Activated CD4-positive, alpha-beta T cell treated with anti-CD3 and anti-CD28 coated beads, Interleukin-2, Interleukin-4, amounts not matched to agents 100 ng/mL and 50 ng/mL, durations not matched to agents 16 hours and 8 hours (primary cell): ENCODE measurements around the gene UBE4A.

Experiments
- DNase-seq: peaks from one replicate; pipeline ENCODE4 v3.0.0-alpha.2; 2020; ENCODE audit warnings: low spot score

Gene UBE4A

DNA sequence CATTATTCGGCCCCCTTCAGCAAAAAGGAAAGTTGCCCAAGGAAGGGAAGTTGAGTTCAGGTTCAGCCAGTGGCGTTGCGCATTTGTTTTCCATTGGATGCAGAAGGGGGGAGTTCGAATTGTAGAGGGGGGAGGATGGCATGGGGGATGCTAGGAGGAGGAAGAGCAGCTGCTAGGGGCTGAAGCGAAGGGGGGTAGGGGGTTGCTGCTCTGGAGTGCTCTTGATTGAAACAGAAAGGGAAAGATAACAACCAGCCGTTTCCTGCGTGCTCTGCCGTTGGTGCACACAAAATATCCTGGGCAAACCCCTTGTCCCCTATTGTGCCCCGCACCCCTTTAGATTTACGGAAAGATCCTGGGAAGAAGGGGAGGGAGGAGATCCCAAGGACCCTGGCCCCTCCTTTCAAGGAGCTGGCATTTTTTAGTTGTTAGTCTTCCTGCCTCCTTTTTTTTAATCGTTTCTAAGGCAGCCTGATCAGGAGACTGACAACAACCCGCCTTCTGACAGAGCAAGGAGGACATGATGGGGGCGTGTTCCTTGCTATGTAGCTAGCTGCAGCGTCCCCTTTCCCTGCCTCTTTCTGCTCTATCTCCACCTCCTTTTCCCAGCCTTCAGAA lies 79.0 kb downstream of the UBE4A start:
- DNase-seq, result peak; percentile 63

DNA sequence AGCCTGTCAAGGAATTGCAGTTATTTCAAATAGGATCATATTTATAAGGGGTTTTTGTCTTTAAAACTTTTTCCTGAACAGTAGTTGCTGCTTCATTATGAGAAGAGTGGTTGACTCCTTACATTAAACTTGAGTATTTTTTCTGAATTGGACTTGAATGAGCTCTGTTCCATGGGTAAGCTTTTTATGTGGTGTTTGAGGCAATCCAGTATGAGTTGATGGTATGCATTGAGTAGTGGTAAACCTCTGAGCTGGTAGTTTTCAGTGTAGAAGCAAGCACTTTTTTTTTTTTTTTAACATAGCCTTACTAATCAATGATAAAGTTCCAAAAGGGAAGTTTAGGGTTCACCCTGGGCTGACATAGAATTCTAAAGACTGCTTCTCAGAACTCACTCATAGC lies 80.2 kb downstream of the UBE4A start:
- peak; percentile 46 for DNase-seq

DNA sequence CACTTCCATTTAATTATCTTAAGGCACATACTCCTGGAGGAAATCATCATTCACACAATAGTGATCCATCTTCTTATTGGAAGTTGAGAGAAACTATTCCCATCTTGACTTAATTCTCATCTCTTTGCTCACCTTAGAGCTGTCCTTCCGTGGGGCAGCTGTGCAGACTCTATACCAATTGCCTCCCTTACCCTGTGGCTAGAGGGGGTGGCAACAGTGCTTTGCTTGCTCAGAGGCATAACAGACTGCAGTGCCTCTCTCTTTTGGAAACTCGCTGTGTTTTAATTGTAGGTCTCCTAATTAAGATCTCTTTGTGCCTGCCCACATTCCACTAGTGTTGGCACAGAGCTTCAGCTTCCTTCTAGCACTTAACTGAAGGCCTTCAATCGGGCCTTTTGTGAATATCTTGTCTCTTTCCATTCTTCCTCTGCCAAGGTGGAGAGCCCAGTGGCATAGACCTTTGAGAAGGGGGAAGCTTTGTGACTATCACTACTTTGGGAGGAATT lies 82.4 kb downstream of the UBE4A start:
- DNase-seq, result no peak

DNA sequence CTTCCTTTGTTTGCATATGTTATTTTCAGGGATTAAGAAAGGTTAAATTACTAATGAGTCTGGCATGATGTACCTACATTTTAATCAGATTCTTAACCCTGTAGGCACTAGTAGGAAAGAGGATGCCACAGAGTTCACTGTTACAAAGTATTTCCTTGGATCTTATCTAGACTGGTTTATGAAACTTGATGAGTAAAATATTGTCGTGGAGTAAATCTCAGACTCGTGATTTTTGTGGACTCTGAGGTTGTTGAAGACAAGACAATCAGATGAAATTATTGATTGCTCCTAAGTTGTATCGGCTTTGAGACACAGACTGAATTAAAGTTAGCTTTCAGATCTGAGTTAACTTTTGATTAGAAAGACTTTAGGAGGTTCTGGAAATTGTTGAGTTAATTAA lies 82.9 kb downstream of the UBE4A start:
- peak; percentile 52 for DNase-seq

DNA sequence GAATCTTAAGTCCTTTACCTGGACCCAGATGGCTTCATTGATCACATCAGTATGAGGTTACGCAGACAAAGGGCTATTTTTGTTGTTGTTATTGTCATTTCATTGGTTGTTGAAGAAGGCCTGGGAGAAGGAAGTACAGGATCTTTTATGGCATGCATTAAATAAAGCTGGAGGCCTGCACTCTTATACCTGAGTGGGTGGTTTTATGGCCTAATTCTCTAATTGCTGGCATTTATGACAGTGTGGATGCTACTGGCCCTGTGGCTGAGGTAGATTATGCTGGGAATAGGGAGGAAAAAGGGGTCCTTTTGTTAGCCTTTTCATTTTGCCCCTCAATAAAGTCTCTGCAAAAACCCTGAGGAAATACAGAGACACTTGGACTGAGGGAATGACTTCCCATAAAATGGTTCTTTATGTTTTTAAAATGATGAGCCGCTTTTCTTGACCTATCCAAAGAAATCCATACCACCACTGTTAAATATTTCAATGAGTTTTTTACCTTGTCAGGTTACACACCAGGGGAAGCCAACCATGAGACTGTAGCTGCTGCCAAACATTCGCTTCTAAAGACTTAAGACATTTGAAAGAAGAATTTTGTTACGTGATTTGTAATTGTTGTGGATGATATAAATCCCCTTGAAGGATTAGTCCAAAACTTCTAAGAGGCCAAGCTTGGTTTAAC lies 83.6 kb downstream of the UBE4A start:
- no peak for DNase-seq

DNA sequence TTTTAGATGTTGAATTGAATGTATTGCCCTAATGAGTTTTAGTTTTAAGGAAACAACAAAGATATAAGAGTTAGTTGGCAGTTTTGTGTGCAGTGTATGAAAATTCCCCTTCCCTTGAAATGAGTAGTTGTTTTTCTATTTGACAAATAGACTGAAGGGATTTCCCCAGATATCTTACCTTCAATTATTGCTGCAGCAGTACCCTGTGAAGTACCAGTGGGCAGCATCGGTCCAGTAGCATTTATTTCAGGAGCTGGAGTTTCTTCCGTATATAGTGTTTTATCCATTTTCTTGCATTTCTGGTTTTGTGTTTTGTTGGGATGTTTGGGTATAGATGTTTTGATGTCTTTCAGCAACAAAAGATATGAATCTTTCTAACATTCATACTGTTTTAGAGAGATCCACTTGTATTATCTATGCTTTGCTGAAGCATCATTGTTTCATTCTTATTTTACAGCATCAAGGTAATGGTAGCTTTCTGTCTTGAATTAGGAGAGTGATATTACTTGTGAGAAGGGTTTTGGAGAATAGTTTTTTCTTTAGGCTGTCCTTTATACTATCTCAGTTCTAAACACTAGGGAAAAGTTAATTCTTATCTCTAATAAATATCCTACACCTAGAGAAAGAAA lies 84.3 kb downstream of the UBE4A start:
- peak; percentile 78 for DNase-seq

DNA sequence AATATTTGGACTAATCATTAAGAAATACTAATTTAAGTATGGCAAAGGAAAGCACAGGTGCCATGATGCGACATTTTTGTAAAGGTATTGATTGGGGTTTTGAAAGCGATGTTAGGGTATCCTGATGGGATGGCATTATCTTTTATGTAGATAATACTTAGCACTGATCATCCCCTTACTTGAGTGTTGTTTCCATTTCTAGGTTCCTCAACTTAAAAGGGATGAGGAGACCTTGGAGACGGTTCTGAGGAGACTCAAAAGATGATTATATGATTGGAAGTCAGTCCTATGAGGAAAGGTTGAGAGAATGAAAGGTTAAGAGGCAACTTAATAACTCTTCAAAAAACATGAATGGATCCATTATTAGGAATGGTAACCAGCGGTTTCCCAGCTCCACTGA lies 88.0 kb downstream of the UBE4A start:
- DNase-seq, result no peak

DNA sequence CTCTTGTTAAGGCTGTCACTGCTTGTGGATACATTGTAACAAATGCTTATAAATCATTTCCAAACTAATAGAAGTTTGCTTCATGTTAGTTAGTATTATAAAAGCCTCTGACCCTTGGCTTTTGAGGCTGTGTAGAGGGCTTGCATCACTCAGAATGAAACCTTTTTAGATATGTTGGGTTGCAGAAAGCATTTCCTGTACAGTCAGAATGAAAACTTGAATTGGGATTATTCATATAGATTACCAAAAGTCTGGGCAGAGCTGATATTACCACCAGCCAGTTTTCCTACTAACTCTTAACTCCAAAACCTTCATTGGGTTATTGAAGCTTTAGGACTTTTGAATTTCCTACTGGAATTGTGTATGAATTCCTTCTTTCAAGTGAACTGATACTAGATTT lies 88.9 kb downstream of the UBE4A start:
- peak; percentile 88 for DNase-seq
